Non-pigmented ciliary epithelial cell (primary cell): ENCODE measurements around the gene ANKLE1.

ENCODE experiments used
- DNase-seq: peaks from one replicate; pipeline ENCODE4 v3.0.0-alpha.2; 2010; ENCODE audit warnings: low read depth

The ANKLE1 gene

GRCh38 chr19:17327654-17328516 is 46.2 kb downstream of the ANKLE1 start:
- DNase-seq: no peak

- no peak for DNase-seq
Measured at GRCh38 chr19:17328517-17329365, 47.0 kb downstream of the ANKLE1 start.

GRCh38 chr19:17329366-17330261 is 47.9 kb downstream of the ANKLE1 start:
- no peak for DNase-seq

GRCh38 chr19:17330262-17331044 is 48.8 kb downstream of the ANKLE1 start:
- DNase-seq: no peak

GRCh38 chr19:17331045-17331558 is 49.4 kb downstream of the ANKLE1 start:
- no peak for DNase-seq

- DNase-seq: no peak
Measured at GRCh38 chr19:17332360-17332676, 50.6 kb downstream of the ANKLE1 start.

GRCh38 chr19:17332677-17333581 is 51.2 kb downstream of the ANKLE1 start:
- DNase-seq: no peak

GRCh38 chr19:17333611-17334413 is 52.1 kb downstream of the ANKLE1 start:
- no peak for DNase-seq

- peak; percentile 94 for DNase-seq
Measured at GRCh38 chr19:17334414-17335409, 53.0 kb downstream of the ANKLE1 start, which contains the start of gene ANO8. TSS of gene ANO8 (minus strand) at chr19:17334855. CDS start at chr19:17334670, 185 bp downstream.

GRCh38 chr19:17335575-17335974 is 53.9 kb downstream of the ANKLE1 start:
- DNase-seq: no peak
